ENCODE results near the gene KSR1. TPM values are rescaled to one million over a fixed set of nuclear protein-coding genes. Genes with fewer than 3 reads are reported as not detected.
"Not testable (repeated sequence)": the region's sequence is repeated elsewhere in the genome, so short reads cannot be mapped to it uniquely, and the experiment has no call there.

KSR1 gene
- total RNA-seq, 1 donor from 2014 or later, result 18.1 TPM

DNA sequence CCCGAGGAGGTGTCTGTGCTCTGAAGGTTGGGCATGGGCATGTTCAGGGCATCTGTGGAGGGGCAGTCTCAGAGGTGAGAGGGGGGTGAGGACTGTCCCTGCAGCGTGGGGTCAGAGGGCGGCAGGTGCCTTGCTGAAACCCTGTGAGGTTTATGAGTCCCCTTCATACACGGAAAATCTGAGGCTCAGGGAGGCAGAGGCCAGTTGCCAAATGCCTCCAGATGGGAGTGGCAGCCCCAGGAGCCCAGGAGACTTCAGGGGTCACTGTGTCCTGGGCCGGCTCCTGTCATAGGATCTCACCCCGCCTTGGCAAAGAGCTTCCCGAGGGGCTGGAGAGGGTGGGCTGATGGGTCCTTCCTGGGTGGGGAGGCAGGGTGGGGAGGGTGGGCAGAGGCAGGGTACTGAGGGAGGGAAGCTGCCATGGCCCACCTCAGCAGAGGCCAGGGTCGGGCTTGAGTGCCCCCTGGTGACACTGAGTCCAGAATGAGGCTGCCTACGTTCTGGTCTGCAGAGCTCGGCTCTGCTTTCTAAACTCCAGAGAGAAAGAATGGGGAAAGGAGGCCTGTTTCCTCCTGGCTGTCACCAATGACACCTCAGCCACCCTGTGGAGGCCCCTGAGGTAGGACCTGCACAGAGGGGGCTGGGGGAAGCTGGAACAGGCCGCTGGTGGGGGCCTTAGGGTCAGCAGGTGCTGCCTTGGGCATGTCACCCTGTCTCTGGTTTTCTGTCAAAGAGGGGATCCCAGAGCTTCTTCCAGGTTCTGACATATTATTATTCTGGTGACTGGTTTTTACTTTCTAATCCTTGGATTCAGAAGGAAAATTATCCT is 175.9 kb downstream of the KSR1 start:
- no peak for DNase-seq (ENCODE audit: low read depth in 2 of 2)

- DNase-seq (ENCODE audit: low read depth in 2 of 2), result peak; percentile 57 to 92
Observed at GRCh38 chr17:27632766-27633165, 176.5 kb downstream of the KSR1 start.

DNA sequence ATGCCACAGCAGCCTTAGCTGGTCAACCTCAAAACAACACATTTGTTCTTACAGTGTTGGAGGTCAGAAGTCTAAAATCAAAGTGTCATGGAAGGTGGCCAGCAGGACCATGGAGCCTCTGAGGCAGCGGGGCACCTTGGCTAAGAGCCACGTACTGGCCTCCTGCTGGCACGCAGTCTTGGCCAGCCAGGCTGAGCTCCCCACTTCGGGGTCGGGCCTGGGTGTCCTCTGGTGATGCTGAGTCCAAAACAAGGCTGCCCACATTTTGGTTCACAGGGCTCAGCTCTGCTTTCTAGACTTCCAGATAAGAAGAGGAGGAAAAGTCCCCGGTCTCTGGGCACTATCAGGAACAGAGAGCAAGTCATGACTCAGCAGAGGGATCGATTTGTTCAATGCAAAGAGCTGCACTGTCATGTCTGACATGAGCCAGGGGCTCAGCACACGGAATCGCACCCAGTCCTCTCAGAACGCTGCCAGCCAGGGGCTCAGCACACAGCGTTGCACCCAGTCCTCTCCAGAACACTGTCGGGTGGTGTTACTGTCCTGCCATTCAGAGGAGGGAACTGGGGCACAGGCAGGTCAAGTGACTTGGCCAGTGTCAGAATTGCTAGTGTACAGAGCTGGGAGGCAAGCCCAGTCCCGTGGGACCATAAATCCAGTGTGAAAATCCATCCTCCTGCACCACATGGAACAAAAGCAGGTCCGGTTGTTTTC is 177.2 kb downstream of the KSR1 start:
- peak in 1 of 2 donors; percentile 12 for DNase-seq (ENCODE audit: low read depth in 2 of 2)

- no peak for DNase-seq (ENCODE audit: low read depth in 2 of 2)
Observed at GRCh38 chr17:27634026-27634335, 177.7 kb downstream of the KSR1 start.

DNA sequence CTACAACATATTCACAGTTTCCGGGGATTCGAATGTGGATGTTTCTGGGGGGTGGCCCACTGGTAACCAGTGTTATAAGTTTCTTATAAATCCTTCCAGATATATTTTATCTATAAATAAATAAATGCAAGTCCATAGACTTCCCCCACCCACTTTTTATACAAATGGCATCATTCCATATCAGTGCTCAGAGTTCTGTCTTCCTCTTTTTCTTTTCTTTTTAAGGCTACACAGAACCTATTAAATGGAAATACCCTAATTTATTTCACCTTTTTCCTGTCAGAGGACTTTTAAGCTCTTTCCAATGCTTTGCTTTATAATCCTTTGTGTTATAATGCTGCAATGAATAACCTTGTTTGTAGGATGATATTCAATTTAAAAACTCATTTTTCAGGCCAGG is 178.5 kb downstream of the KSR1 start:
- no peak for DNase-seq (ENCODE audit: low read depth in 2 of 2)

DNA sequence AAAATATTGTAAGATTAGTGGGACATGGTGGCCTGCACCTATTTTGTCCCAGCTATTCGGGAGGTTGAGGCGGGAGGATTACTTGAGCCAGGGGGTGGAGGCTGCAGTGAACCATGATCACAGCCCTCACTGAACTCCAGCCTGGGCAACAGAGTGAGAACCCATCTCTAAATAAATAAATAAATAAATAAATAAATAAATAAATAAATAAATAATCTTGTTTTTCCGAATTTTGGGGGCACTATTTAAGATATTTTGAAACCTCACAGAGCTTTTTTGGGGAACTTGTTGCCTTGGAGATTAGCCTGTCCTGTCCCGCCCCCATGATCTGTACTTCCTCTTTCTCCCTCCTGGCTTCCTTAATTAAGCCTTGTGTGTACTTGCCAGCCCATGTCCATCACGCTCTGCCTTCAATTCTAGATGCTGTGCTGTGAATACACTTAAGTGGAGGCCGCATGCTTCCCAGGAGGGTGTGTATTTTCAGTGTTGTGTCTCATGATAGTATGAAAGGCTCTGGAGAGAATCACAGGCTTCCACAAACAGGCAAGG is 179.1 kb downstream of the KSR1 start:
- DNase-seq (ENCODE audit: low read depth in 2 of 2), result peak in 1 of 2 donors; percentile 32

- DNase-seq (ENCODE audit: low read depth in 2 of 2), result not testable (repeated sequence)
Observed at GRCh38 chr17:27636005-27636520, 179.8 kb downstream of the KSR1 start.

DNA sequence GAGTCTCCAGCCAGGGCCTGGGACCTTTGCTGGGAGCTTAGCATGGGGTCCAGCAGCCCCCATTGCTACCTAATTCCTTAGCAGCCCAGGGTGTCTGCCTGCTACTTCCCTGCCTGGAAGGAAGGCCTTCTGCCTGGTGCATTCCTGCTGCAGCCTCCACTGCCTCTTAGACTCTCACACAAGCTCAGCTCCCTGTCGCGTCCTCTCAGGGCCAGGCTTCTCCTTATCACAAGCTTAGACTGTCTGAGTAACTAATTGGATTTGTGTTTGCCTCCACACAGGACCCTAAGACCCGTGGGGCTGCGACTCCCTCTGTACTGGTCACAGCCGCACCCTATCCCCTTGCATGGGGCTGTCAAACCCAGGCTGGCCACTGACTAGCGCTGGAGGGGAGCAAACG is 181.6 kb downstream of the KSR1 start:
- not testable (repeated sequence) for DNase-seq (ENCODE audit: low read depth in 2 of 2)

DNA sequence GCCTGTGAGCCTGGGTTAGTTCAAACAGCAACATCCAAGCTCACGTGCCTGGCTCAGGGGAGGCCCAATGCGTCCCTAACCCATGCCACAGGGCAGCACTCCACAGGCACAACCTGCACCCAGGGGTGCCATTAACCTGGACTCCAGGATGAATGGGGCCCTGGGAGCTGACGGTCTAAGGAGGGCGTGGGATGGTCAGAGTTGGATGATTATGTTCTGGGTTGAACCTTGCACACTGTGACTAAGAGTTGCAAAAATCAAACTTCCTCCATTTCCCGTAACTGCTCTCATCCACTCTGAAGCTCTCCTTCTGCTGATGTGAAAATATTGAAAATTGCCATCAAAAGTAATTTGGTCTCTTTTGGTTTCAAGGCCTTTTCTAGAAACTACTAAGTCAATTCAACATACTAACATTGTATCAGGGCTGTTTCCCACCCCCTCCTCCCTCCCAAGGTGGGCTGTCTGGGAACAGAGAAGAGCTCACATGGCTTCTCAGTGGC is 182.2 kb downstream of the KSR1 start:
- not testable (repeated sequence) for DNase-seq (ENCODE audit: low read depth in 2 of 2)

DNA sequence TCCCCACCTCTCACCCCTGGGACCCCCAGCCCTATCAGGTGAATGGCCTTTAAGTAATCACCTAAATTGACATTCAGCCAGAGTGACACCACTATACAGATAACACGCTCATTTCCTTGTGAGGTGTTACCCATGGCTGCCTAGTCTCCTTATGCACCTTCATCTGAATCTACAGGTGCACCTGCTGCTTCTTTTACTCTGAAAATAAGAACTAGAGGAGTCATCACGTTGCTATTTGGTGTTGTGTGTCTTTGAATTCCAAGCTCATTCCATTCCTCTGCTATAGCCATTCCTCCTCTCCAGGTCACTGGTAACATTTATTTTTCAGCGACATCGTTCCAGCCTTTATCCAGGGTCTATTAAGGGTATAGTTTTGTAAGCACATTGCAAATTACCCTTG is 184.5 kb downstream of the KSR1 start:
- no peak for DNase-seq (ENCODE audit: low read depth in 2 of 2)

GRCh38 chr17:27644586-27644985 is 188.3 kb downstream of the KSR1 start:
- no peak for DNase-seq (ENCODE audit: low read depth in 2 of 2)

GRCh38 chr17:27645621-27646020 is 189.4 kb downstream of the KSR1 start:
- not testable (repeated sequence) for DNase-seq (ENCODE audit: low read depth in 2 of 2)

- no peak for DNase-seq (ENCODE audit: low read depth in 2 of 2)
Observed at GRCh38 chr17:27646232-27646631, 190.0 kb downstream of the KSR1 start.

DNA sequence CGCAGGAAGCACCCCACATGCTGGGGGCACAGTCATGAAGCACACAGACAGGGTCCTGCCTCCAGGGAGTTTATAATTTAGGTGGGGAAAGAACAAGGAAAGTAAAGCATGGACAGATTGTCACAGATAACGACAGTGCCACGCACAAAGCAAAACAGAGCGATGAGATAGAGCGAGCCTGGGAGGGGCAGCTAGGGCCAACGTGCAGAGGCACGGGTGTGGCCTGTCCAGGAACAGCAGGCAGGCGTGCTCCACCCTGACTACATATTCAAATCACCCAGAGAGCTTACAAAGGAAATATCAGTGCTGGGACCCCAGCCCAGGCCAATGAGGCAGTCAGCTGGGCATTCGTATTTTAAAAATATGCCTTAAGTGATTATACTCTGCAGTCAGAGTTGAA is 191.5 kb downstream of the KSR1 start:
- DNase-seq (ENCODE audit: low read depth in 2 of 2), result no peak

DNA sequence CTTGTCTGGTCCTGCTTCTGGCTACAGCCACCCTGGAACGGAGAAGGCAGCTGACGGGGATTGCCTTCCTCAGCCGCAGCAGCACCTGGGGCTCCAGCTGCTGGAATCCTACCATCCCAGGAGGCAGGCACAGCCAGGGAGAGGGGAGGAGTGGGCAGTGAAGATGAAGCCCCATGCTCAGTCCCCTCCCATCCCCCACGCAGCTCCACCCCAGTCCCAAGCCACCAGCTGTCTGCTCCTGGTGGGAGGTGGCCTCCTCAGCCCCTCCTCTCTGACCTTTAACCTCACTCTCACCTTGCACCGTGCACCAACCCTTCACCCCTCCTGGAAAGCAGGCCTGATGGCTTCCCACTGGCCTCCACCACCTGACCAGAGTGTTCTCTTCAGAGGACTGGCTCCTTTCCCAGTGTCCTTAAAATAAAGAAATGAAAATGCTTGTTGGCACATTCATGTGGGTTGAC is 192.9 kb downstream of the KSR1 start:
- not testable (repeated sequence) for DNase-seq (ENCODE audit: low read depth in 2 of 2)

GRCh38 chr17:27649929-27650328 is 193.7 kb downstream of the KSR1 start:
- peak in 1 of 2 donors; percentile 28 for DNase-seq (ENCODE audit: low read depth in 2 of 2)

DNA sequence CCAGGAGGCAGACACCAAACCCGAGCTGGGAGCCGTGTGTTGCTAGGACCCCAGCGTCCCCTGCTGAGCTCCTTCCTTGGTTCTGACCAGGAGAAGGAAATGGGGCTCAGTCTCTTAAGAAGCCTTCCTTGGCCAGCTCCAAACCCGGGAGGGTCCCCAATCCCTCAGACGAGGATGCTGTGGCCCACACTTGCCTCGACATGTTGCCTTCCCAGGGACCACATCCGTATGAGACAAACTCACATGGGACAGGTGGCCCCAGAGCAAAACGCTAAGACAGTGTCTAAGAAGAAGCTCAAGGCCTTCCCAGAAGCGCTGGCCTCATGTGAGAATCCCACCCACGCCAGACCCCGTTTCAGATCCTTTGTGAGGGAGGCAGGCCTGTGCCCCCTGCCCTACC is 194.6 kb downstream of the KSR1 start:
- no peak for DNase-seq (ENCODE audit: low read depth in 2 of 2)

DNA sequence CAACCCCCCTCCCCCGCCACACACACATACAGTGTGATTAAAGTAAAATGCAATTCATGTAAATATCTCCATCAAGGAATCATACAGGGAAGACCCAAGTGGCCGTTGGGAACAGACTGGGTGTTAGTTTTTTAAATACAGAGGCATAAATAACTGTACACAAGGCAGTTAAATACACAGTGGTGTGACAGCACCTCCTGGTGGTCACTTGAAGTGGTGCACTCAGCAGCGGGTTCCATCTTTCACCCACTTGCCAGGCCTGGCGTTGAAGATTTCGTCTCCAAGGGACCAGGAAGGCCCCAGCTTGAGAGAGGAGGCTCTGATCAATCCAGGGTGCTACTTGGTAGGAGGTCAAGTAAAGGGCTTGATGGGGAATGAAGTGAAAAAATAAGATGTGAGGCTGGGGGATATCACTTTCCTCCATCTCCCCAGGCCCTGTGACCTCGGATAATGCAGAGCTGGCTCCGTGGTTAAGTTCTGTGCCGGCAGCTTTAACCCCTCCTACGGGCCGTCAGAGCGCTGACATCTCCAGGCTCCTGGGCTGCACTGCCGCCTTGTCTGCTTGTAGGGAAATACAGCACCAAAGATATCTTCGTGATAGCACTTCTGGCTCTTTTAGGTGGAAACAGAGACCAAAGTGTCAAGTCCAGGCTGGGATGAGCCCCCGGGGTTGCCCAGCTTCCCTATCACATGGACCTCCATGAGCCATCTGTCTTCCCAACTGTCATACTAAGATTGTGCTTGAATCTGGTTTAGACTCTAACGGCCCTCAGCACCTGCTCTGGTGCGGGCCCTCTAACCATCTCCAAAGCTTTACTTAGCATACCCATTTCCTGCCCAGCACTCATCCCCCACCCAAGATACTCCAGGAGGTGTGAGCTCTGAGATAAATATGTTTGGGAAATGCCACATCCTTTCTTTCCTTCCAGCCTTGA is 195.4 kb downstream of the KSR1 start:
- DNase-seq (ENCODE audit: low read depth in 2 of 2), result peak; percentile 58 to 63

DNA sequence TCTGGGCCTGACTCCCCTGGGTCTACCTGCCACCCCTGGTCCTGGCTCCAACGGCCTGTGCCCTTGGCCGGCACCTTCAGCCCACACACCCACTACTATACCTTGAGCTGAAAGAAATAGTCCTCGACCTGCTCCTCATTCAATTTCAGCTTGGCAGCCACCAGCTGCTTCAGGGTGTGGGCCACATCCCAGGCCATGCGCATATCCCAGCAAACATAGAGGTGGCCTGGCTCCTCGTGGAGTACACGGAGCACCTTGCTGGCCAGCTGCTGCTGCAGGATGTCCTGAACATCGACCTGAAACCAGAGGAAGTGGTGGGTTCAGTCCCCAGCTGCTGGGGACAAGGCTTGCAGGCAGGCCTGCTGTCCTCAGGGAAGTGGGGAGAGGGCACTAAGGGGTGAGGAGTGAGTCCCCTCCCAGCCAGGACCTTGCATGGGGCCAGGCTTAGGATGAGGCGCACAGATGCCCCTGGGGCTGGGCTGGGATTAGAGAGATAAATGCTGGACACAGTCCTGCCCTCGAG is 197.3 kb downstream of the KSR1 start:
- not testable (repeated sequence) for DNase-seq (ENCODE audit: low read depth in 2 of 2)

DNA sequence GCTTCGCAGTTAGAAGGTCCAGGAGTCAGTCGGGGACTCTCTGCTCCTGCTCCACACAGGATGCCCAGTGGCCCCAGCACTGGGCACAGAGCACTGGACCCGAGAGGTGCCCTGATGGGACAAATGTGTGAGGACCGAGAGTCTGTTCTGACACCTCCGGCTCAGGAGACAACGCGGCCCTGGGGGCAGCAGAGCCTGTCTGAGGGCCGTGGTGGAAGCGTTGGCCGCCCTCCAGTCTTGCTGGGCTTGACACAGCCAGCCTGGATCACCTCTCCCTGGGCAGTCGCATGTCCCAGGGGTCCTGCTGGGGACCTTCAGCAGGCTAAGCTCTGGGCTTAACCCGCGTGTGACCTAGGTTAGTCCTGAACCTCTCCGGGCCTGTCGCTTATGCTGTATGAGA is 197.9 kb downstream of the KSR1 start:
- no peak for DNase-seq (ENCODE audit: low read depth in 2 of 2)

Measured in lung microvascular endothelial cell (primary cell).